ENCODE measurements around the gene SERPINH1. TPM values are rescaled to one million over a fixed set of nuclear protein-coding genes. Genes with fewer than 3 reads are reported as not detected.

SERPINH1 gene
- total and polyA plus RNA-seq, 2 of the 13 experiments (the other 11 are each of a cell fraction or from before 2014, with no cell fraction given): 83.6 to 83.8 TPM

DNA sequence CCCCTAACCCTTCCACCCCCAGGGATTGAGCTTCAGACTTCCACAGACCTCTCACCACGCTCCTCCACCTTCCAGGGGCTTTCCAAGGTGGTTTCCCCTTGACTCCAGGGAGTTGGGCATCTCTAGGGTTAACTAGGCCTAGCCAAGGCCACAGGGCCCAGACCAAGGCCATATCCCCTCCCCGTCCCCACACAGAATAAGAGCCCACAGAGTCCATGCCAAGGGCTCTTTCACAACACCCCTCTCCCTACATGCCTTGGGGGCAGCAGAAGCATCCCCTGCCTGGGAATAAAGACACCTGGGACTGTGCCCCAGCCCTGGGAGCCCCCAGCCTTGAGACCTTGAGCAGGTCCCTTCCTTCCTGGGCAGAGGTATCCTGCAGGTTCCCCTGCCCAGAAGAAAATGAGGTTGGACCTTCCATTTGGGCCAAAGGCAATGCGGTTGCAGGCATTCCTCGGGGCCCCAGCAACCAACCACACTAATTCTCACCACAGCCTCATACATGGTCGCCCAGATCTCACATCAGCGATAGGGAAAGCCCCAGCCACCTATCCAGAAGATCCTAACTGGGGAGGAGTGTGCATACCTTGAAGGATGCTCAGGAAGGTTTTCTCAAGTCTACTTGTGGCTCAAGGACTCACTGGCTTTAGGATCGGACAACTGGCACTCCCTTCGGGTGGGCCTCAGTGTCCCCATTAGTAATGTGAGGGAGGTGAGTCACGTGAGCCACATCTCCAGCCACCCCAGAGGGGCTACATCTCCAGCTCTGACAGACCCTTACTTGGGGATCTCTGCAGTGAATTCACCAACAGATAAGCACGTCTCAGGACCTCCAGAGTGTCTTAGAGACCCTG is 38.0 kb upstream of the SERPINH1 start (continued):
- TF ChIP-seq, protein P1, sequence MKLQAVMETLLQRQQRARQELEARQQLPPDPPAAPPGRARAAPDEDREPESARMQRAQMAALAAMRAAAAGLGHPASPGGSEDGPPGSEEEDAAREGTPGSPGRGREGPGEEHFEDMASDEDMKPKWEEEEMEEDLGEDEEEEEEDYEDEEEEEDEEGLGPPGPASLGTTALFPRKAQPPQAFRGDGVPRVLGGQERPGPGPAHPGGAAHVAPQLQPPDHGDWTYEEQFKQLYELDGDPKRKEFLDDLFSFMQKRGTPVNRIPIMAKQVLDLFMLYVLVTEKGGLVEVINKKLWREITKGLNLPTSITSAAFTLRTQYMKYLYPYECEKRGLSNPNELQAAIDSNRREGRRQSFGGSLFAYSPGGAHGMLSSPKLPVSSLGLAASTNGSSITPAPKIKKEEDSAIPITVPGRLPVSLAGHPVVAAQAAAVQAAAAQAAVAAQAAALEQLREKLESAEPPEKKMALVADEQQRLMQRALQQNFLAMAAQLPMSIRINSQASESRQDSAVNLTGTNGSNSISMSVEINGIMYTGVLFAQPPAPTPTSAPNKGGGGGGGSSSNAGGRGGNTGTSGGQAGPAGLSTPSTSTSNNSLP (IDR thresholded peaks at IDR 0.05; ENCODE audit: low read depth, low read length): no peak
- TF ChIP-seq ATAD3A (CRISPR knock-in tag; IDR thresholded peaks at IDR 0.05) (no peak), ZNF317 (CRISPR knock-in tag; IDR thresholded peaks at IDR 0.05) (0 out of 2 replicates have a peak, but pooled peaks have one; percentile 16), DPF2 (CRISPR knock-in tag; IDR thresholded peaks at IDR 0.05; ENCODE audit: borderline replicate concordance, low read depth) (peak; percentile 41; the same call in 1 of the 2 replicates), NR2F1 (CRISPR knock-in tag; IDR thresholded peaks at IDR 0.05) (0 out of 4 replicates have a peak, but pooled peaks of 1 of the 2 experiments have one; percentile 2), ZNF343 (CRISPR knock-in tag; IDR thresholded peaks at IDR 0.05) (0 out of 2 replicates have a peak, but pooled peaks have one; percentile 11), RARA (CRISPR knock-in tag; IDR thresholded peaks at IDR 0.05) (peak; percentile 48), ZSCAN20 (CRISPR knock-in tag; IDR thresholded peaks at IDR 0.05; ENCODE audit: borderline replicate concordance) (no peak), SIX1 (CRISPR knock-in tag; IDR thresholded peaks at IDR 0.05; ENCODE audit: borderline replicate concordance) (0 out of 2 replicates have a peak, but pooled peaks have one; percentile 26), NFKBIZ (CRISPR knock-in tag; IDR thresholded peaks at IDR 0.05) (0 out of 2 replicates have a peak, but pooled peaks have one; percentile 45), PCBP1 (IDR thresholded peaks at IDR 0.05; ENCODE audit: borderline replicate concordance, low read depth, low read length) (no peak), ZNF333 (CRISPR knock-in tag; IDR thresholded peaks at IDR 0.05; ENCODE audit: borderline replicate concordance) (peak; percentile 30; the same call in 1 of the 2 replicates), WIZ (CRISPR knock-in tag; IDR thresholded peaks at IDR 0.05) (no peak), CBFB (CRISPR knock-in tag; IDR thresholded peaks at IDR 0.05) (peak; percentile 62), SP5 (CRISPR knock-in tag; IDR thresholded peaks at IDR 0.05; ENCODE audit: borderline replicate concordance, low read depth) (peak; percentile 75)
- TF ChIP-seq, protein P2, sequence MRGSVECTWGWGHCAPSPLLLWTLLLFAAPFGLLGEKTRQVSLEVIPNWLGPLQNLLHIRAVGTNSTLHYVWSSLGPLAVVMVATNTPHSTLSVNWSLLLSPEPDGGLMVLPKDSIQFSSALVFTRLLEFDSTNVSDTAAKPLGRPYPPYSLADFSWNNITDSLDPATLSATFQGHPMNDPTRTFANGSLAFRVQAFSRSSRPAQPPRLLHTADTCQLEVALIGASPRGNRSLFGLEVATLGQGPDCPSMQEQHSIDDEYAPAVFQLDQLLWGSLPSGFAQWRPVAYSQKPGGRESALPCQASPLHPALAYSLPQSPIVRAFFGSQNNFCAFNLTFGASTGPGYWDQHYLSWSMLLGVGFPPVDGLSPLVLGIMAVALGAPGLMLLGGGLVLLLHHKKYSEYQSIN (CRISPR knock-in tag; IDR thresholded peaks at IDR 0.05; ENCODE audit: borderline replicate concordance): no peak
- TF ChIP-seq, protein P3, sequence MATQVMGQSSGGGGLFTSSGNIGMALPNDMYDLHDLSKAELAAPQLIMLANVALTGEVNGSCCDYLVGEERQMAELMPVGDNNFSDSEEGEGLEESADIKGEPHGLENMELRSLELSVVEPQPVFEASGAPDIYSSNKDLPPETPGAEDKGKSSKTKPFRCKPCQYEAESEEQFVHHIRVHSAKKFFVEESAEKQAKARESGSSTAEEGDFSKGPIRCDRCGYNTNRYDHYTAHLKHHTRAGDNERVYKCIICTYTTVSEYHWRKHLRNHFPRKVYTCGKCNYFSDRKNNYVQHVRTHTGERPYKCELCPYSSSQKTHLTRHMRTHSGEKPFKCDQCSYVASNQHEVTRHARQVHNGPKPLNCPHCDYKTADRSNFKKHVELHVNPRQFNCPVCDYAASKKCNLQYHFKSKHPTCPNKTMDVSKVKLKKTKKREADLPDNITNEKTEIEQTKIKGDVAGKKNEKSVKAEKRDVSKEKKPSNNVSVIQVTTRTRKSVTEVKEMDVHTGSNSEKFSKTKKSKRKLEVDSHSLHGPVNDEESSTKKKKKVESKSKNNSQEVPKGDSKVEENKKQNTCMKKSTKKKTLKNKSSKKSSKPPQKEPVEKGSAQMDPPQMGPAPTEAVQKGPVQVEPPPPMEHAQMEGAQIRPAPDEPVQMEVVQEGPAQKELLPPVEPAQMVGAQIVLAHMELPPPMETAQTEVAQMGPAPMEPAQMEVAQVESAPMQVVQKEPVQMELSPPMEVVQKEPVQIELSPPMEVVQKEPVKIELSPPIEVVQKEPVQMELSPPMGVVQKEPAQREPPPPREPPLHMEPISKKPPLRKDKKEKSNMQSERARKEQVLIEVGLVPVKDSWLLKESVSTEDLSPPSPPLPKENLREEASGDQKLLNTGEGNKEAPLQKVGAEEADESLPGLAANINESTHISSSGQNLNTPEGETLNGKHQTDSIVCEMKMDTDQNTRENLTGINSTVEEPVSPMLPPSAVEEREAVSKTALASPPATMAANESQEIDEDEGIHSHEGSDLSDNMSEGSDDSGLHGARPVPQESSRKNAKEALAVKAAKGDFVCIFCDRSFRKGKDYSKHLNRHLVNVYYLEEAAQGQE (IDR thresholded peaks at IDR 0.05; ENCODE audit: borderline replicate concordance in 1 of 2, low read depth in 1 of 2, low read length in 2 of 2): no peak
- TF ChIP-seq, protein P4, sequence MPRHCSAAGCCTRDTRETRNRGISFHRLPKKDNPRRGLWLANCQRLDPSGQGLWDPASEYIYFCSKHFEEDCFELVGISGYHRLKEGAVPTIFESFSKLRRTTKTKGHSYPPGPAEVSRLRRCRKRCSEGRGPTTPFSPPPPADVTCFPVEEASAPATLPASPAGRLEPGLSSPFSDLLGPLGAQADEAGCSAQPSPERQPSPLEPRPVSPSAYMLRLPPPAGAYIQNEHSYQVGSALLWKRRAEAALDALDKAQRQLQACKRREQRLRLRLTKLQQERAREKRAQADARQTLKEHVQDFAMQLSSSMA (CRISPR knock-in tag; IDR thresholded peaks at IDR 0.05): 0 out of 2 replicates have a peak, but pooled peaks have one; percentile 25

Data from HepG2 (cell line).